HG03060 (cell line): ENCODE results near the gene KRT78.

ENCODE experiments used
- ATAC-seq: cut with Tn5 transposase; IDR thresholded peaks from one replicate; pipeline ENCODE4 v1.9.1; 2021; ENCODE audit warnings: low read depth, moderate number of reproducible peaks; ENCODE audit not compliant: unreplicated experiment

The KRT78 gene

DNA sequence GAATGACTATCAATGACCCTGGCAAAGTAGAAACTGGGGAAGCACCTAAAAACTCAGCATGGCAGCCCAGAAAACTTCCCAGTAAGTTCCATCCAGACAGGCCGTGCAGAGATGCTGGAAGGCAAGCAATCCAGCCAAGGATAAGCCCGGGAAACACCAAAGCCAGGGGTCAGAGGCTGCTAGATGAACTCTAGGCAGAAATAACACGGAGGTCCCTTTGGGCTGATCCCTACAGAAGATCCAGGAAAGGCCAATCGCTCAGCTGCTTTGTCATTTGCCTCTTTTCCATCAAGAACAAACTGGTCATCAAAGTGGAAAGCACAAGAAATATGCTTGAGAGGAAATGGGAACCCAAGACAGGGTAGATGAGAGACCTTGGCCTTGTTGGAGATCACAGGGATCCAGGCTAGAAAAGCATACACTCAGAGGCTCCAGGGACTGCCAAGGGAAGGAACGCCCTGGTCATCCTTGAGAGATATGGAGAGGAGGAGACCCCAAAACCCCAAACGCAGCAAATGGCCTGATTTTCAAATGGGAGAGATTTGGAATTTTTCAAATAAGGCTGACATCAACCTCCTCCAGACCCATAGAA lies 21.2 kb downstream of the KRT78 start:
- ATAC-seq, result no peak

DNA sequence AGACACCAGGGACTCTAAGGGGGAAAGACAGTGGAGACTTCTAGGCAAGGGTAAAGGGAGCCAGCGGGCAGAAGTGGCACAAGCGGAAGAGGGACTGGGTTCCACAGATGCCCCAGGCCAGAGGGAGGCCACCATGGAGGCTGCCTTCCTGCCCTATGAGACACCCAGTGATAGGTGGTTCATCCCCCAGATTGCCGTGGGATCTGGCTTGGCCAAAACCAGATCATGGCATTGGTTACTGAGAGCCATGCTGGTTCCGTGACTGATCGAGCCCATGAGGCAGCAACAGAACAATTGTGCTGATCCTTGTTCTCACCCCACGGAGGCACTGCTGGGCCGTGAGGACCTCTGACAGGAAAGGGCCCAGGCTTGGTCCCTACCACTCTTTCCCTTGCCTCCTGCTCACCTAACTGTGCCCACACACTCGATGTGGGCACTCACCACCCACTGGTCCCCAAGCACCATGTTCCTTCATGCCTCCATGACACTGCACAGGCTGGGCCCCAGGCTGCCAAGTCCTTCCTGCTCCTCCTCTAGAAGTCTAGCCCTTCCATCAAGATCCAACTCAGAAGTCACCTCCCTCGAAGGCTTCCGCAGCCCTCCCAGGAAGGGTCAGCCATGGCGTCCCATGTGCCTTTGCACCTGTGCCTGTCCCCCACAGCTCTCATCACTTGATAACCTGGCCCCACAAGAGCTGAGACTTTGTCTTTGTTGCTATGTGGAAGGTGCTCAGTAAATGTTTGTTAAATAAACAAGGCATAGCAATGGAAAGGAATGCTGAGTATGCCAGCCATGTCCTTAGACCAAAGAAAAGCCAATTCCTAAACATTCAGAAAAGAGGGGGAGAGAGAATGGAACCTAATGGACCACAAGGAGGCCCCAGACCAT lies 21.9 kb downstream of the KRT78 start:
- ATAC-seq, result no peak

DNA sequence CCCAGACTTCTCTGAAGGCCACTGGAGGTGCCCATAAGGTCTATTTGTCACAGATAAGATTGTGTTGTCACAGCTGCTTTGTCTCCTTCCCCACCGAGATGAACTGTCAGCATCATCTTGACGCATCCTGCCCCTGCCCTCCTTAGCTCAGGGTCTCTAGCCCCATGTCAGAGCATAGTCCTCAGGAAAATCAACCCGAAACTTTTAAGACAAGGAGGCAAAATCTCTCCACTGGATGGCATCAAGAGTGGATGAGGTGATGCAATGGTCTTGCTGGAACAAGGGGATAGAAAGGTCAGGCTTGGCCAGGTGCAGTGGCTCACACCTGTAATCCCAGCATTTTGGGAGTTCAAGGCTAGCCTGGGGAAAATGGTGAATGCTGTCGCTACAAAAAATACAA lies 22.8 kb downstream of the KRT78 start:
- ATAC-seq, result no peak

DNA sequence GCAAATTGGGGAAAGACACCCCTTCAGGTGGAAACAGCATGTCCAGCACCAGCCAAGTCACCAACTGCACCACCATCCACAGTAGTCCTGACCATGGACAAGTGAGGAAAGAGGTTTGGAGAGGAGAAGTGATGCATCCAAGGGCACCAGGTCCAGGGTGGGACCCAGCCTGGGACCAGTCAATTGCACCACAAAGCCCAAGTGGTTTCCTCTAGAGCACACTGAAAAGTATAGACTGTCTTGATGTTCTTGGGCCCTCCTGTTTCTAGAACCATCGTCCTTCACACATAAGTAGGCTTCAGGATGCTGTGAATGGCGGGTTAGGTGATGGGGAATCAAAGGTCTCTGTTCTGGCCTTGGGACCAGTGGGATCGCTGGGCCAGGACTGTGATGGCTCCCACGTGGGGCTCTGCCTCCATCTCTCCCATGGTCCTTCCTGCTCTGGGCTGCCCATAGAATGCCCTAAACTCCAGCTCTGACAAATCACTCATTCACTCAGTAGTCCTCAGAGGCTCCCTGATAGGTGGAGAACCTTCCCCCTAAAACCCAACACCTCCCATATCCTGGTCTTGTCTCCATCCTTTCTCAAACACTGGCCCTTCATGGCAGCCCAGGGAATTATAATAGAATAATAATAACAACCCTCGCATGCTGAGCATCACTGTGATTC lies 23.9 kb downstream of the KRT78 start:
- no peak for ATAC-seq

DNA sequence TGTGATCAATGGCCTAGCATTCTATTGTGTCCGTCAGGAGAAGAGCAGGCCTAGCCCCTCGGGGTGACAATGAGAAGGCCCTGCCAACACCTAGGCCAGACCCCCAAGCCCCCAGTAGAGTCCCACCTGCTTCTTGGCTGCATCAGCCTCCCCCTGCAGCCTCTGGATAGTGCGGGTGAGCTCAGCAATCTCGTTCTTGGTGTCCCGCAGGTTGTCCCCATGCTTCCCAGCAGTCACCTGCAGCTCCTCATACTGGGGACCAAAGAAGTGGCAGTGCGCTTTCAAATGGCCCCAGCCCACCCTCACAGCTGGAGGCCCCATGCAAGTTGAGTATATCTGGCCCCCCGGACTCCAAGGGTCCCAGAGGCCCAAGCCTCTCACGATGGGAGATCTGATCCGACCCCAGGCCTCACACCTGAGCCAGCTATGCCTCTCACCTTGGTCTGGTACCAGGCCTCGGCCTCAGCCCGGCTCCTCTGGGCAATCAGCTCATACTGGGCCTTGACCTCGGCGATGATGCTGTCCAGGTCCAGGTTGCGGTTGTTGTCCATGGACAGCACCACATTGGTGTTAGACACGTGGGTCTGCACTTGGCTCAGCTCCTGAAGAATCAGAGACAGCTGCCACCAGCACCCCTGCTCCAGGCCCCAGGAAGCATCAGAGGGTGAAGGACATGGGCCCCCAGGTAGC lies 24.9 kb downstream of the KRT78 start:
- no peak for ATAC-seq

DNA sequence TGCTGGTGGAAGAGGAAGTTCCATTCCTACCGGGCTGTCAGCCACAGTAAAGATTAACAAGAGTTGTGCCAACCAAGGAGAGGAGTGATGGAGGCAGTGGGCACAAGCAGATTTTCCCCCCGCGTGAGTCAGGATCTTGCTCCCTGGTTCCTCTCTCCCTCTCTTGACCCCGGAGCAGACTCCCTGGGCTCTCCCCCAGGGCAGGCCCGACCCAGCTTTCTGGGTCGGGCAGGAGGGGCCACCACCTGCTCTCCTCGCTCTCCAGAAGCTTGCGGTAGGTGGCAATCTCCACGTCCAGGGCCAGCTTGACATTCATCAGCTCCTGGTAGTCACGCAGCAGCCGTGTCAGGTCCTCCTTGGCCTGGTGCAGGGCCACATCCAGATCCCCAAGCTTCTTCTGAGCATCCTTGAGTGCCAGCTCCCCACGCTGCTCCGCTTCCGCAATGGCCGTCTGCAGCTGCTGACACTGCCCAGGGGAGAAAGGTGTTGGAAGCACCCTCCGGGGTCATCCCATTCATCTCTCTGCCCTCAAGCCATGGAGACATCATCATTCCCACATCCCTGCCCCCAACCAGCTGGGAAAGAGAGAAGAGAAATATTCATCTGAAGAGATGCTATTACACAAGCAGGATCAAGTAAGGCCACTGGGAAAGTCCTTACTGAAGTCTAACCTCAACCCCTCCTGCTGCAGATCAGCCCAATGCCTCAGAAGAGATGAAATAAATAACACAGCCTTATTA lies 25.9 kb downstream of the KRT78 start:
- ATAC-seq, result no peak

DNA sequence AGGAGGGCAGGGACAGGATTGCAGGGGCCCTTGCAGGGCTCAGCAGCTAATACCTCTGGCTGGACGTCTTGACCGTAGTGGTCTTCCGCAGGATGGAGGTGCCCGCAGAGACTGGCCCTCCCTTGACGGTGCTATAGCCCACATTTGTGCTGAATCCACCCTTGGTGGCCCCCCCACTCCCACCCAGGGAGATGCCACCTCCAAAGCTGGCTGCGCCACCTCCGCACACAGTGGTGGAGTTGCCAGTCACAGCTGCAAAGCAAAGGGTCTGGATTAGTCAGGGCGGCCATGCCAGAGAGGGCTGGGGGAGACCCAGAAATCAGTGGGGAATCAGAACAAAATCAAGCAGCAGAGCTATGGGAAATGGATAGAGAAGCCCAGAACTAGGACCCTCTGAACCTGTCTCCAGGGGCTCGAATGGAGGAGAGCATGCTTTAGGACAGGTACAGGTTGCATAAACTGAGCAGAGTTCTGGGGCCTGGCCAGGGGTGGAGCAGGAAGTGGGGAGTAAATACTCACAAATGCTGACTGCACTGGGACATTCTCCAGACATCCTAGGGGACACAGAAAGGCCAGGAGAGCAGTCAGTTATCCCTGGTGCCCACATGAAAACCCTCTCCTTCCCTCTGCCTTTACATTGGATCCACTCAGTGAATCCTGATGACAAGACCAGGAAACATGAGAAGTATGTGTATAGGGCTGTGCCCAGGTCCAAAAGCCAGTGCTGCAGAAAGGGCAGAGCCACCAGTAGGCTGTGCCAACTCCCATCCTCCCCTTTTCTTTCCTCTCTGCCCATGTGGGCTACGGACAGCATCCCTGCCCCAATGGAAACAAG lies 26.8 kb downstream of the KRT78 start:
- no peak for ATAC-seq

DNA sequence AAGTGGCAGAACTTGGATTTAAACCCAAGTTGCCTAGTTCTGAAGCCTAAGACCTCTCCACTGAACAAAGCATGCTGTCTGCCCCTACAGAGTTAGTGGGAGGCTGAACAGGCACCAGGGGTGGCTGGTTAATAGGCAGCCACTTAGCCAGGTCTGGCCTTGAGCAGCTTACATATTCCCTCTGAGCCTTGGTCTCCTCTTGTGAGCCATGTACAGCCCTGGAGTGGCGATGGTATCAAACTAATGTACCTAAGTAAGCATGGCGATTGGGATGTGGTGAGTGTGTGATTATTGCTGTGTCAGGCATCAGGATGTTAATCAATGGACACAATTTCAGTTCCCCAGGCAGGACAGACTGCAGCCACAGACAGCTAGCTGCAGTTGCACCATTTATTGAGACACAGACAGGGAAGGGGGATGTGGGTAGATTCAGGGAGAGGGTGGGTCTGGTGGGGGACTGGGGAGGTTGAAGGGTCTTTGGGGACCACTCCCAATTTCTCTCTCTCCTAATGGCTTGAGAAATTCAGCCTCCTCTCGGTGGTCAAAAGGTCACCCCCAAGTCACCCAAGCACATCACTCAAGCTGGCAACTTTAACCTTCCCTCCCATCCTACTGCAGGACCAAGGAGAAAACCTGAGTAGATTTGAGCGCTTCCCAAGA lies 27.6 kb downstream of the KRT78 start:
- ATAC-seq, result no peak

DNA sequence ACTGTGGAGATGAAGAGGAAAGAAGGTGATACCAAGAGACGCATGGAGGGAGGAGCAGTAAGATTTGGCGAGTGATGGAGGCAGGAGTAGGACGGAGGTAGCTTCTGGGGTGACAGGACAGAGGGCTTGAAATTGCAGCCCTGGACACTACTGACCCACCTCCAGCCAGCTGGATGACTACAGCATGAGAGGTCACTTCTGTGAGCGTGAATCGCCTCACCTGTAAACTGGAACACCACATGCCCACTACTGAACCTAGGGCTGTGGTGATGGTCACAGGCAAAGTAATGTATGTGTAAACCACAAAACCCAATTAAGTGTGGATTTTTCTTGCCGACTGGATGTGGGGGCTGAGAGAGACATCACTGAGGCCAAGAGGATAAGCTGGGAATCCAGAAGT lies 28.3 kb downstream of the KRT78 start:
- ATAC-seq, result no peak

DNA sequence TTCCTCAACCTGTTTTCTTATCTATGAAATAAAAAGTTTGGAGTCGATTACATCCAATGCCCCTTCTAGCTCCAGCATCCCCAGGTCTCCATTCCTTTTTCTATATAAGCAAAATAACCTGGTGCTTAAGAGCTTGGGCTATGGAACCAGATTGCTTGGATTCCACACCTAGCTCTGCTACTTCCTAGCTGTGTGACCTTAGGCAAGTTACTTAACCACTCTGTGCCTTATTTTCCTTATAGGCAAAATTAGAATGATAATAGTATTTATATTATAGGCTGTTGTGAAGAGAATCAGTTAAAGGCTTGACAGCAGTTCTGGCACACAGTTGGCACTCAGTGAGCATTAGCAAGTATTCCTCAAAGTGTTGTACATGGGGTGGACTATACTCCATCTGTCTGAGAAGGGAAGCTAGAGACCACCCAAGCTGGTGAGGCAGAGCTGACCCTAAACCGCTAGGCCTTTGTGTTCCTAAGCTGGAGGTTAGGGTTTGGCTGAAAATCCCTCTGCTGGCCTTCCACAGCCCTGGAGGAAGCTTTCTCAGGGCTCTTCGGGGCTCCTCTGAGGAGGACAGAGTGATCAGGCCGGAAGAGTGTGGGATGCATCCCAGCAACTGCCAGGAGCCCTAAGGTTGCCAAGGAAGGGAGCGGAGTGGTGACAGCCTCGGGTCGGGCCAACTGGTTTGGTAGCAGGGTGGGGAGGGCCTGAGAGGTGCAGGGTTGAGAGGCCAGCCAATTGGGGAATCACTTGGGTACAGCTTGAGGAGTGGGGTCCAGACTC lies 28.9 kb downstream of the KRT78 start:
- no peak for ATAC-seq

DNA sequence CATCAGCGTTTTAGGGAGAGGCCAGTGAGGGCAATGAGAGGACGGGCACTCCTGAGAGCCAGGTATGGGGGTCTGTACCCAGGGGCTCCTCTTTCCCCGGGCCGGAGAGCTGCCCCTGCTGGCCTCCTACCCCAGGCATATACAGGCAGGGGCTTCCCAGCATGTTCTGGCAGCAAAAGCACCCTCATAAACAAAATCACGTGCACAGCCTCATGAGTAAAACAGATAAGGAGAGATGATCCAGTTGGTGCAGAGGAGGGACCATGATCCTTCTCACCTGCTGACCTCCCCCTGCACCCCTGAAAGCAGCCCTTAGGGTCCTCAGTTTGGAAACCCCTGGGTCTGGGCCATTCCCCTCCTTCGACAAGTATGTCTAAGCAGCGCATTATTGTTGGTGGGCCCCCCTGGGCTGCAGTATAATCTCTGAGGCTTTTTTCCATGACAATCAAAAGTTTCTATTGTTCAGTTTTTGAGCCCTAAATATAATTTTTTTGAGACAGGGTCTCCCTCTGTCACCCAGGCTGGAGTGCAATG lies 29.8 kb downstream of the KRT78 start:
- ATAC-seq, result no peak

DNA sequence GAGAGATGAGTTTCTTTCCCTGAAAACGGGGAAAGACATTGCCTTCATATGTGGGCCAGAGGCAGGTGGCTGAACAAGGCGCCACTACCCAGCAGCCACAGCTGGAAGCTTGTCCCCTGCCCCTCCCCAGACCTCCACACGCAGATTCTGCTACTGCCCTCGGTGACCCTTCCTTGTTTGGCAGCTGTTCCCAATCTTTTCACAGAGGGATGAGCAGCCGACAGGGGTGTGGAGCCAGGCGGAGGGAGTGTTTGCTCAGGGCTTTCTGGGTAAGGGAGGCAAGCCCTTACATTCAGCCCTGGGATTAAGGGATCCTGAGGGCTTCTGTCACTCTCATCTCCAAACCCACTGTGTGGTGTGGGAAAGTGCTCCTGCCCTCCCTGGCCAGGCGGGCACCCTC lies 30.4 kb downstream of the KRT78 start:
- no peak for ATAC-seq

DNA sequence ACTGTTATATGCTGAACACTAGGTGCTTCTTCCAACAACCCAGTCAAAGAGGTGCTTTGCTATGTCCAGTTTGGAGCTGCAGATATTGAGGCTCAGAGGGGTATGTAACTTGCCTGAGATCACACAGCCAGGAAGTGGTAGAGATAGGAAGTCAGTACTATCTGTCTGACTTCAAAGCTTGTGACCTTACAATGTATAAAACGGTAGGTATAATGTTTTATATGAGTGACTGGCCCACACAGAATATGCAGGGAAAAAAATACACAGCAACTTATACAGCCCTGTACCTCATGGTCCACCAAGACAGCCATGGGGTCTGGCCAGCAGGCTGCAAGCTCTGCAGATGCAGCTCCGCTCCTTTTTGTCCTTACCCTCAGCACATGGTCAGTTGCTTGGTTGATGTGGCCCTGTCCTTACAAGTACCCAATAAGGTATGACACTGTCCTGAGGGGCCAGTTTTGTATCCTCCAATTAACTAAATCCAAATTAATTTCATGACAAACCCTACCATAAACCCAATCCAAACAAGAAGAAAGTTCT lies 31.0 kb downstream of the KRT78 start:
- no peak for ATAC-seq

DNA sequence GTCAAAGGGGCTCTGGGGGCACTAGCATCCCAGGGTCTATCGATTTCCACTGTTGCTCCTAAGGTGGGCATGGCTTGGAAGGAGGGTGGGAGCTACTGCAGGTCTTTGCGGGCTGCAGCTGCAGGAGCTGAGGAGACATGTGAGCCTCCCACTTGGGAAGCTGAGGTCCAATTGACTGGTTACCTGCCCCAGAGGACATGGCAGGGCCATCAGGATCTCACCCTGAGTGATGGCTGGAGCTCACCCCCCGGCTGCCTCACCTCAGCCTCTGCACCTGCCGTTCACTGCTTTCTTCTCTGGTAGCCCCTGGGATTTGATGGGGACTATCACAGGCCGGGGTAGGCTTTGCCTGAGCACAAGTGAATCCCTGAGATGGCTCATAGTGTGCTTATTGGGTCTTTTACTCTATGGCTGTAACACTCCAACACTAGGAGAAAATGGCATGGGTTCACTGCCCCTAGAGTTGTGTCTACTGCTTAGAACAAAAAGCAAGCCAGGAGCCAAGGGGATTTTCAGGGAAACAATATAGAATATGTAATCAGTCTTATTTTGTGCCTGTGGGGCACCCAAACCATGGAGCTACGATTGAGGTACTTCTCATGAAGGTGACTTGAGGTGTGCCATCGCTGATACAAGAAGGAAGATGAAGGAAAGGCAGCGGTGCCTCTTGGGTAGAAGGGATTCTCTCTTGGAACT lies 31.6 kb downstream of the KRT78 start:
- no peak for ATAC-seq

DNA sequence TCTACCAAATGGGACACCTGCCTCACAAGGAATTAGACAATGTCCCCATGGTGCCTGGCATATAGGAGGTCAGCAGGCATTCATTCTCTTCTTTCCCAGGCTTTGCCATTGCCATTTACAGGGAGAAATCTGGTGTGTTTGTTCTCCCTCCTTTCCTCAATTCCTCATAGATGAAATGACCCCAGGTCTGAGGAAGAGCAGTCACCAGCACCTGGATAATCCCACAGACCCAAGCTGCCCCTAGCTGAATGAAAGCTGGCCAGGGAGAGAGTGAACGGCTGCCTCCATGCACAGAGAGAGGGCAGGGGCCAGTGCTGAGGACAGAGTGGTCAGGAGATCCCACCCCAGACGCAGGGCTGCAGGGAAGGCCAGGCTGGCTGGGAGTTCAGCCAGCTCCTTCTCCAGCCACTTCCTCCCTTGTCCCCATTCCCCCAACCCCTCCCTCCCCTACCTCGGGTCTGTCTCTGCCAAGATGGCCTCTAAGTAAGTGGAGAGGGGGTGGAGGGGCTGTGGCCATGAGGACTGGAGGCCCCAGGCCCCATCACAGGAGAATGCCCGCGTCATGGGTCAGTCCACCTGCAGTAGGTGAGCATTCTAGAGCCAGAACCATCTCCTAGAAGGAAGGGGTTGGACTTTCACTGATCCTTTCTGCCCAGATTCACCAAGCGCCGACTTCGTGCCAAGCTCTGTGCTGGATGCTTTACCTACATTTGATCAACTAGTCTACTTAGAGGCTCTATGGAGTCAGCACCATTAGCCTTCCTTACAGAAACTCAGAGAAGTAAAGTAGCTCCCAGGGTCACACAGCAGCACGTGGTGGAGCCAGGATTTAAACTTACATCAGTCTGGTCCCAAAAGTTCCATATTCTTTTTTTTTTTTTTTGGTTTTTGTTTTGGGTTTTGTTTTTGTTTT lies 32.9 kb downstream of the KRT78 start:
- no peak for ATAC-seq

DNA sequence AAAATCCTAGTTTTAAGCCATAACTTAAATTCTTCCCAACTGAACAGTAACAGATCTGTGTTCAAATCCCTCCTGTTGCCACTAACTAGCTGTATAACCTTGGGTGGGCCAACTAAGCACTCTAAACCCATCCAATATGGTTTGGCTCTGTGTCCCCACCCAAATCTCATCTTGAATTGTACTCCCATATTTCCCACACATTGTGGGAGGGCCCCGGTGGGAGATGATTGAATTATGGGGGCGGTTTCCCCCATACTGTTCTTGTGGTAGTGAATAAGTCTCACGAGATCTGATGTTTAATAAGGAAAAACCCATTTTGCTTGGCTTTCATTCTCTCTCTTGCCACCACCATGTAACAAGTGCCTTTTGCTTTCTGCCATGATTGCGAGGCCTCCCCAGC lies 33.6 kb downstream of the KRT78 start:
- no peak for ATAC-seq
